ENCODE data around the gene CD163.

The CD163 gene

GRCh38 chr12:7433276-7433822, 70.2 kb downstream of the CD163 start:
- Mint-ChIP-seq H3K9me3 (no peaks in the 10 kb centered on the region), H3K27ac (no peak overlapping the region), H3K4me1 (no peaks in the 10 kb centered on the region), H3K4me3 (no peak overlapping the region), H3K36me3 (no peaks in the 10 kb centered on the region), H3K27me3 (peaks cover 12% of the 10 kb centered on the region)

- peaks cover 9% of the 10 kb centered on the region for H3K27me3 Mint-ChIP-seq
- H3K27ac Mint-ChIP-seq = no peak overlapping the region
- no peaks in the 10 kb centered on the region for H3K36me3 Mint-ChIP-seq
- no peaks in the 10 kb centered on the region for H3K9me3 Mint-ChIP-seq
- H3K4me1 Mint-ChIP-seq = no peaks in the 10 kb centered on the region
- no peak overlapping the region for H3K4me3 Mint-ChIP-seq
Measured at GRCh38 chr12:7431993-7432685, 71.4 kb downstream of the CD163 start.

All from activated naive CD4-positive, alpha-beta T cell treated with anti-CD3 and anti-CD28 coated beads, Interleukin-2, amount 50 U/mL, for 24 hours (primary cell).